H1 (cell line): ENCODE data around the gene OTOP3. TPM values are rescaled to one million over a fixed set of nuclear protein-coding genes. Genes with fewer than 3 reads are reported as not detected.
A peak's percentile ranks its signal among the peaks of the same experiment; 100 is the strongest.

Experiments used
- CTCF ChIA-PET: fragments of 300-600 bp; sonication (Branson Sonifier 250); formaldehyde crosslinking; loops from one replicate; lab custom pipeline; 2021; ENCODE audit not compliant: partially characterized antibody; lab: Charles Lee
- POLR2A ChIA-PET: fragments of 300-600 bp; sonication (Branson Sonifier 250); formaldehyde crosslinking; loops from one replicate; lab custom pipeline; 2021; ENCODE audit warnings: inconsistent platforms; ENCODE audit not compliant: partially characterized antibody; lab: Charles Lee
- DNase-seq, 2 experiments: peaks; one replicate each; pipeline versions ENCODE4 v3.0.0 to v3.0.0-alpha.2; 2010 to 2022; ENCODE audit warnings: low spot score in 2 of 2, low read depth in 1 of 2, mixed read lengths in 1 of 2
- FAIRE-seq: peaks from 2 replicates; lab custom pipeline; 2011; peaks lifted over from hg19 to GRCh38; lab: Jason Lieb, UNC
- H2AFZ ChIP-seq: 2 replicates; pipeline ENCODE4 v1.8.1; 2012; ENCODE audit warnings: low read length, inconsistent platforms
- H2AK5ac ChIP-seq: 2 replicates; pipeline ENCODE4 v1.6.1; 2013; ENCODE audit warnings: low read depth, low read length
- H2BK120ac ChIP-seq: replicated peaks from 2 replicates; pipeline ENCODE3; 2013; ENCODE audit warnings: low read depth, low read length, inconsistent platforms
- H2BK12ac ChIP-seq: 2 replicates; pipeline ENCODE4 v1.6.1; 2013; ENCODE audit warnings: low read depth, low read length
- H2BK15ac ChIP-seq: 2 replicates; pipeline ENCODE4 v1.6.1; 2013; ENCODE audit warnings: low read length
- H2BK20ac ChIP-seq: 2 replicates; pipeline ENCODE4 v1.6.1; 2013; ENCODE audit warnings: low read length
- H2BK5ac ChIP-seq: 2 replicates; pipeline ENCODE4 v1.6.1; 2013; ENCODE audit warnings: low read depth, low read length
- H3K14ac ChIP-seq: 2 replicates; pipeline ENCODE4 v1.6.1; 2013; ENCODE audit warnings: inconsistent platforms; ENCODE audit not compliant: insufficient read length
- H3K18ac ChIP-seq: 2 replicates; pipeline ENCODE4 v1.6.1; 2013; ENCODE audit warnings: low read length; ENCODE audit errors: extremely low read depth
- H3K23ac ChIP-seq: 2 replicates; pipeline ENCODE4 v1.6.1; 2013; ENCODE audit warnings: inconsistent platforms; ENCODE audit not compliant: insufficient read length
- H3K23me2 ChIP-seq: 2 replicates; pipeline ENCODE4 v1.6.1; 2013; ENCODE audit warnings: low read depth, low read length
- H3K27ac ChIP-seq: 2 replicates; pipeline ENCODE4 v1.6.1; 2011; ENCODE audit warnings: low read depth, low read length, inconsistent platforms
- H3K27me3 ChIP-seq, 4 experiments: replicated peaks in 1 of 4; 1 replicate in 1 of 4; 2 replicates in 3 of 4; pipeline versions ENCODE4 v1.6.1 to v1.8.1; 2011 to 2013; ENCODE audit warnings: low read length in 3 of 4, mild to moderate bottlenecking in 3 of 4, inconsistent platforms in 2 of 4, mixed read lengths in 2 of 4, moderate library complexity in 1 of 4; ENCODE audit not compliant: control insufficient read depth in 3 of 4, insufficient read depth in 3 of 4; ENCODE audit errors: extremely low read depth in 1 of 4
- H3K36me3 ChIP-seq, 4 experiments: 2 replicates each; pipeline versions ENCODE4 v1.6.1 to v1.8.1; 2011 to 2013; ENCODE audit warnings: mild to moderate bottlenecking in 4 of 4, low read length in 3 of 4, moderate library complexity in 2 of 4, control low read depth in 1 of 4, inconsistent platforms in 1 of 4; ENCODE audit not compliant: insufficient read depth in 4 of 4, control insufficient read depth in 2 of 4
- H3K4ac ChIP-seq: replicated peaks from 2 replicates; pipeline ENCODE3; 2013; ENCODE audit warnings: low read length, low read depth, mixed read lengths, inconsistent platforms; ENCODE audit not compliant: insufficient read length
- H3K4me1 ChIP-seq, 4 experiments: replicated peaks in 1 of 4; 1 replicate in 1 of 4; 2 replicates in 3 of 4; pipeline versions ENCODE4 v1.6.1 to v1.8.1; 2011 to 2013; ENCODE audit warnings: low read length in 3 of 4, inconsistent platforms in 2 of 4, mixed read lengths in 1 of 4; ENCODE audit not compliant: insufficient read depth in 4 of 4, control insufficient read depth in 3 of 4
- H3K4me2 ChIP-seq, 2 experiments: 2 replicates each; pipeline versions ENCODE4 v1.6.1 to v1.8.1; 2011 to 2013; ENCODE audit warnings: low read depth in 2 of 2, low read length in 2 of 2, control low read depth in 1 of 2, inconsistent platforms in 1 of 2, mild to moderate bottlenecking in 1 of 2; ENCODE audit not compliant: insufficient read depth in 1 of 2
- H3K4me3 ChIP-seq, 4 experiments: fragments of 200-600, 300-600 bp in 1 of 4; sonication (generic), shearing (Covaris generic), sonication (Bioruptor Twin) in 1 of 4; 2 replicates each; pipeline versions ENCODE4 v1.5.1 to v1.8.1; 2011 to 2016; ENCODE audit warnings: low read length in 4 of 4, low read depth in 3 of 4, control low read depth in 2 of 4, inconsistent platforms in 2 of 4, mild to moderate bottlenecking in 2 of 4, mixed read lengths in 1 of 4, moderate library complexity in 1 of 4; ENCODE audit not compliant: insufficient read depth in 2 of 4; ENCODE audit errors: extremely low read depth in 1 of 4
- H3K56ac ChIP-seq: replicated peaks from 2 replicates; pipeline ENCODE3; 2013; ENCODE audit warnings: low read depth, mild to moderate bottlenecking, mixed read lengths, low read length, inconsistent platforms; ENCODE audit not compliant: insufficient read length
- H3K79me1 ChIP-seq: 2 replicates; pipeline ENCODE4 v1.6.1; 2013; ENCODE audit warnings: low read depth, low read length, control low read depth
- H3K79me2 ChIP-seq, 2 experiments: 2 replicates each; pipeline versions ENCODE4 v1.6.1 to v1.8.1; 2012 to 2013; ENCODE audit warnings: low read length in 2 of 2, mild to moderate bottlenecking in 2 of 2, inconsistent platforms in 1 of 2; ENCODE audit not compliant: insufficient read depth in 2 of 2, control insufficient read depth in 1 of 2
- H3K9ac ChIP-seq, 4 experiments: replicated peaks in 1 of 4; 1 replicate in 1 of 4; 2 replicates in 3 of 4; pipeline versions ENCODE4 v1.6.1 to v1.8.1; 2011 to 2013; ENCODE audit warnings: low read depth in 3 of 4, low read length in 3 of 4, control low read depth in 2 of 4, mild to moderate bottlenecking in 2 of 4, moderate library complexity in 2 of 4, inconsistent platforms in 1 of 4; ENCODE audit errors: extremely low read depth in 1 of 4
- H3K9me3 ChIP-seq, 2 experiments: 2 replicates each; pipeline versions ENCODE4 v1.6.1 to v1.8.1; 2012 to 2013; ENCODE audit warnings: mild to moderate bottlenecking in 2 of 2, moderate library complexity in 2 of 2, control low read depth in 1 of 2, inconsistent platforms in 1 of 2, low read depth in 1 of 2, low read length in 1 of 2, mixed read lengths in 1 of 2; ENCODE audit not compliant: insufficient read depth in 2 of 2
- H4K20me1 ChIP-seq, 2 experiments: replicated peaks in 1 of 2; 2 replicates each; pipeline versions ENCODE3 to v1.8.1; 2011 to 2013; ENCODE audit warnings: inconsistent platforms in 2 of 2, low read length in 2 of 2, mild to moderate bottlenecking in 1 of 2; ENCODE audit not compliant: insufficient read depth in 2 of 2, control insufficient read depth in 1 of 2
- H4K5ac ChIP-seq: 2 replicates; pipeline ENCODE4 v1.6.1; 2013; ENCODE audit warnings: low read length, low read depth, mixed read lengths, inconsistent platforms; ENCODE audit not compliant: insufficient read length
- H4K8ac ChIP-seq: 2 replicates; pipeline ENCODE4 v1.8.0; 2013; ENCODE audit warnings: mild to moderate bottlenecking, moderate library complexity, low read length, inconsistent platforms; ENCODE audit not compliant: insufficient read depth; ENCODE audit errors: extremely low read depth
- H4K91ac ChIP-seq: replicated peaks from 2 replicates; pipeline ENCODE3; 2013; ENCODE audit warnings: low read length, mixed read lengths, inconsistent platforms; ENCODE audit not compliant: insufficient read length
- SRF ChIP-seq: IDR thresholded peaks from 2 replicates; pipeline ENCODE4 v1.6.1; 2011; ENCODE audit warnings: mild to moderate bottlenecking, low read depth, low read length, moderate library complexity
- WGBS, 2 experiments: shearing (Covaris generic) in 1 of 2; methylation state at CpG; one replicate each; pipeline versions ENCODE4 v1.1.6 to v1.1.7; 2013 to 2015; ENCODE audit warnings: low lambda C conversion rate in 2 of 2, mixed read lengths in 2 of 2, inconsistent platforms in 1 of 2, low coverage in 1 of 2, missing lambda C conversion rate in 1 of 2; ENCODE audit not compliant: insufficient replicate concordance in 2 of 2, insufficient coverage in 1 of 2, insufficient read length in 1 of 2; ENCODE audit errors: extremely low coverage in 1 of 2, missing lambda C conversion rate in 1 of 2; 5-methylcytosine and 5-hydroxymethylcytosine counted together
- polyA plus RNA-seq, 7 experiments: library from polyadenylated mRNA; depleted of rRNA in 3 of 7; stranded (reverse) in 5 of 7; unstranded in 2 of 7; fragments of >200 nt in 5 of 7; fragments of 200-250 nt in 2 of 7; gene quantifications; 1 replicate in 5 of 7; 2 replicates in 1 of 7; 4 replicates in 1 of 7; pipeline versions ENCODE4 v1.2.1 to v1.2.3, GENCODE V29; 2011 to 2013; ENCODE audit warnings: missing spikeins in 2 of 7, mixed read lengths in 2 of 7
- total RNA-seq: library from RNA; stranded (reverse); fragmentation: NEBNext Ultra II Directional; extraction: Animal tissue kit (Norgen Biotek cat#: 25700); gene quantifications from 2 replicates; pipeline ENCODE4 v1.2.1, GENCODE V29; 2021

Gene OTOP3
- total and polyA plus RNA-seq, 2 of the 8 experiments (the other 6 are each of a cell fraction or from before 2014, with no cell fraction given): 0.05 TPM; not detected in 1

GRCh38 chr17:74935048-74935447 lies 650 bp upstream of the OTOP3 start:
- no peak for DNase-seq
- WGBS, 2 experiments: 53% methylated on average over 1 of the region's 3 CpGs; no CpG with 5 or more reads in 1 of the 2 experiments
- H4K5ac ChIP-seq: no peak overlapping the region
- TF ChIP-seq SRF: no peak

More at GRCh38 chr17:74935048-74935447, 650 bp upstream of the OTOP3 start:
- POLR2A ChIA-PET: interaction anchor here (0.7 to 0.8 kb wide), 2 partner anchors 9 to 70 kb away, joined by 3 to 4 read pairs; no protein-coding TSS in a partner anchor
- no peaks in the 10 kb centered on the region for H3K36me3 ChIP-seq
- H3K56ac ChIP-seq: no peak overlapping the region
- no peaks in the 10 kb centered on the region for H3K9me3 ChIP-seq
- H3K18ac ChIP-seq: no peak overlapping the region
- peak overlapping the region; percentile 28 to 54 (median 36); a peak in 5 of 8 replicates for H3K4me3 ChIP-seq
- H3K27ac ChIP-seq: no peak overlapping the region
- H3K27me3 ChIP-seq: peaks cover 22 to 62% (median 53%) of the 10 kb centered on the region in 4 experiments
- H2BK120ac ChIP-seq: no peak overlapping the region
- no peak overlapping the region for H3K9ac ChIP-seq
- H3K23ac ChIP-seq: no peak overlapping the region
- H2BK20ac ChIP-seq: no peak overlapping the region
- no peaks in the 10 kb centered on the region for H3K79me2 ChIP-seq
- H4K91ac ChIP-seq: no peak overlapping the region
- H4K8ac ChIP-seq: no peak overlapping the region
- no peak overlapping the region for H2AFZ ChIP-seq
- H4K20me1 ChIP-seq: peaks cover 2 to 6% of the 10 kb centered on the region in 2 experiments
- no peaks in the 10 kb centered on the region for H3K79me1 ChIP-seq
- no peak overlapping the region for H2AK5ac ChIP-seq
- H3K4ac ChIP-seq: no peak overlapping the region
- H3K14ac ChIP-seq: no peak overlapping the region
- H3K4me2 ChIP-seq: peak overlapping the region; percentile 70
- CTCF ChIA-PET: interaction anchor here (0.9 to 49.9 kb wide), 7 partner anchors 9 to 69 kb away, joined by 3 to 1072 read pairs (median 4); partner anchors contain the start of gene OTOP2
- FAIRE-seq: no peak
- H2BK12ac ChIP-seq: no peak overlapping the region
- H3K23me2 ChIP-seq: peaks cover 3% of the 10 kb centered on the region; the same call in 1 of the 2 replicates
- H2BK5ac ChIP-seq: no peak overlapping the region
- H3K4me1 ChIP-seq: peaks cover 0 to 6% (median 5%) of the 10 kb centered on the region in 4 experiments; a peak in 4 of 7 replicates
- H2BK15ac ChIP-seq: 0 out of 2 replicates have a peak overlapping the region, but pooled peaks have one; percentile 16
